OCI-LY7 (cell line): ENCODE results near the gene RPL36.

Experiments used
- EZH2phosphoT487 ChIP-seq: fragments of 200-600 bp; sonication (generic); IDR thresholded peaks from 2 replicates; pipeline ENCODE4 v1.6.1; 2018; ENCODE audit warnings: low read depth, borderline replicate concordance, mild to moderate bottlenecking, mixed run types, antibody characterized with exemption, low read length, moderate library complexity, mixed read lengths
- TF ChIP-seq, protein P1 (sequence below): fragments of 200-600 bp; sonication (generic); conservative IDR thresholded peaks from 2 replicates; pipeline ENCODE4 v1.5.1; 2014; ENCODE audit warnings: mild to moderate bottlenecking, antibody characterized with exemption, low read length, moderate library complexity, mixed read lengths

- TF ChIP-seq, protein P1, sequence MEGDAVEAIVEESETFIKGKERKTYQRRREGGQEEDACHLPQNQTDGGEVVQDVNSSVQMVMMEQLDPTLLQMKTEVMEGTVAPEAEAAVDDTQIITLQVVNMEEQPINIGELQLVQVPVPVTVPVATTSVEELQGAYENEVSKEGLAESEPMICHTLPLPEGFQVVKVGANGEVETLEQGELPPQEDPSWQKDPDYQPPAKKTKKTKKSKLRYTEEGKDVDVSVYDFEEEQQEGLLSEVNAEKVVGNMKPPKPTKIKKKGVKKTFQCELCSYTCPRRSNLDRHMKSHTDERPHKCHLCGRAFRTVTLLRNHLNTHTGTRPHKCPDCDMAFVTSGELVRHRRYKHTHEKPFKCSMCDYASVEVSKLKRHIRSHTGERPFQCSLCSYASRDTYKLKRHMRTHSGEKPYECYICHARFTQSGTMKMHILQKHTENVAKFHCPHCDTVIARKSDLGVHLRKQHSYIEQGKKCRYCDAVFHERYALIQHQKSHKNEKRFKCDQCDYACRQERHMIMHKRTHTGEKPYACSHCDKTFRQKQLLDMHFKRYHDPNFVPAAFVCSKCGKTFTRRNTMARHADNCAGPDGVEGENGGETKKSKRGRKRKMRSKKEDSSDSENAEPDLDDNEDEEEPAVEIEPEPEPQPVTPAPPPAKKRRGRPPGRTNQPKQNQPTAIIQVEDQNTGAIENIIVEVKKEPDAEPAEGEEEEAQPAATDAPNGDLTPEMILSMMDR: no peak
- TF ChIP-seq EZH2phosphoT487: no peak
Observed at GRCh38 chr19:5646703-5647102, 43.4 kb upstream of the RPL36 start.
